ENCODE results near the gene ABHD6. TPM values are rescaled to one million over a fixed set of nuclear protein-coding genes. Genes with fewer than 3 reads are reported as not detected.

Gene ABHD6
- total and polyA plus RNA-seq, 2 donors: 5.4 to 7.6 TPM

GRCh38 chr3:58292866-58293265 is 55.3 kb downstream of the ABHD6 start:
- Histone ChIP-seq H3K4me3 (ENCODE audit: low read length in 2 of 2) (no peak overlapping the region), H3K27me3 (ENCODE audit: control insufficient read depth in 2 of 2, insufficient read depth in 1 of 2, low read length in 1 of 2) (no peaks in the 10 kb centered on the region), H3K4me1 (ENCODE audit: control insufficient read depth in 2 of 2, insufficient read depth in 2 of 2, low read length in 2 of 2) (peaks cover 0 to 2% of the 10 kb centered on the region in 2 donors), H3K36me3 (ENCODE audit: control insufficient read depth in 2 of 2, insufficient read depth in 2 of 2, low read length in 1 of 2) (peaks cover 0 to 3% of the 10 kb centered on the region in 2 donors), H3K9me3 (ENCODE audit: control insufficient read depth in 2 of 2, insufficient read depth in 1 of 2, low read length in 1 of 2) (no peaks in the 10 kb centered on the region), H3K27ac (ENCODE audit: low read depth in 1 of 2, low read length in 1 of 2) (no peak overlapping the region)
- 96% methylated on average over 10 of the region's 10 CpGs for WGBS
- no peak for DNase-seq (ENCODE audit: low read depth in 6 of 9, low spot score in 9 of 9)

- H3K4me3 ChIP-seq (ENCODE audit: low read length in 2 of 2): no peak overlapping the region
- no peak for DNase-seq (ENCODE audit: low read depth in 6 of 9, low spot score in 9 of 9)
- no peak overlapping the region for H3K27ac ChIP-seq (ENCODE audit: low read depth in 1 of 2, low read length in 1 of 2)
- H3K27me3 ChIP-seq (ENCODE audit: control insufficient read depth in 2 of 2, insufficient read depth in 1 of 2, low read length in 1 of 2): no peaks in the 10 kb centered on the region
- peaks cover 0 to 3% of the 10 kb centered on the region in 2 donors for H3K36me3 ChIP-seq (ENCODE audit: control insufficient read depth in 2 of 2, insufficient read depth in 2 of 2, low read length in 1 of 2)
- H3K4me1 ChIP-seq (ENCODE audit: control insufficient read depth in 2 of 2, insufficient read depth in 2 of 2, low read length in 2 of 2): peaks cover 0 to 2% of the 10 kb centered on the region in 2 donors
- 90% methylated on average over 9 of the region's 9 CpGs for WGBS
- no peaks in the 10 kb centered on the region for H3K9me3 ChIP-seq (ENCODE audit: control insufficient read depth in 2 of 2, insufficient read depth in 1 of 2, low read length in 1 of 2)
These were observed 55.9 kb downstream of the ABHD6 start for GRCh38 chr3:58293516-58293915.

- Histone ChIP-seq H3K4me1 (ENCODE audit: control insufficient read depth in 2 of 2, insufficient read depth in 2 of 2, low read length in 2 of 2) (peaks cover 0 to 2% of the 10 kb centered on the region in 2 donors), H3K9me3 (ENCODE audit: control insufficient read depth in 2 of 2, insufficient read depth in 1 of 2, low read length in 1 of 2) (peaks cover 0 to under 1% of the 10 kb centered on the region in 2 donors), H3K36me3 (ENCODE audit: control insufficient read depth in 2 of 2, insufficient read depth in 2 of 2, low read length in 1 of 2) (peaks cover 0 to 3% of the 10 kb centered on the region in 2 donors), H3K27me3 (ENCODE audit: control insufficient read depth in 2 of 2, insufficient read depth in 1 of 2, low read length in 1 of 2) (peaks cover 0 to 13% of the 10 kb centered on the region in 2 donors), H3K27ac (ENCODE audit: low read depth in 1 of 2, low read length in 1 of 2) (no peak overlapping the region), H3K4me3 (ENCODE audit: low read length in 2 of 2) (no peak overlapping the region)
- DNase-seq (ENCODE audit: low read depth in 6 of 9, low spot score in 9 of 9): no peak
- 88% methylated on average over 5 of the region's 5 CpGs for WGBS
These were observed 58.7 kb downstream of the ABHD6 start for GRCh38 chr3:58296269-58296668.

DNA sequence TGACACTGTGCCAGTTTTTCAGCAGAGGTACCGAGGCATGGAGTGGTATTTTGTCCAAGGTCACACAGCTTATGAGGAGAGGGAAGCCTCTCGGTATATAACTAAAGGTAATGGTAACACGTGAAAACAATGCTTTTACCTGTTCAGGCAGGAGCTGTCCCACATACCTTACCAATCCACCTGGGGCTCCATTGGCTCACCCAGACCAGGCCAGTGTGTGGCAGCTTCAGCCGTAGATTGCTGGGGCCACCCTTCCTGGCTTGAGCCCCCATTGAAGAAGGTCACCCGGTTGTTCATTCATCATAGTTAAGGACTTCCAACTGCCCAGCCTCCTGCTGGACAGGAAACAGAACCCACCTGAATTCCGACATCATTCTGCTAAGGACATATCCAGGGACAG is 59.3 kb downstream of the ABHD6 start:
- H3K9me3 ChIP-seq (ENCODE audit: control insufficient read depth in 2 of 2, insufficient read depth in 1 of 2, low read length in 1 of 2): peaks cover 1 to 5% of the 10 kb centered on the region in 2 donors
- H3K4me3 ChIP-seq (ENCODE audit: low read length in 2 of 2): no peak overlapping the region
- H3K27me3 ChIP-seq (ENCODE audit: control insufficient read depth in 2 of 2, insufficient read depth in 1 of 2, low read length in 1 of 2): peaks cover 0 to 15% of the 10 kb centered on the region in 2 donors
- H3K36me3 ChIP-seq (ENCODE audit: control insufficient read depth in 2 of 2, insufficient read depth in 2 of 2, low read length in 1 of 2): peaks cover 0 to 3% of the 10 kb centered on the region in 2 donors
- no peak for DNase-seq (ENCODE audit: low read depth in 6 of 9, low spot score in 9 of 9)
- no peak overlapping the region for H3K27ac ChIP-seq (ENCODE audit: low read depth in 1 of 2, low read length in 1 of 2)
- WGBS: 98% methylated on average over 6 of the region's 6 CpGs
- H3K4me1 ChIP-seq (ENCODE audit: control insufficient read depth in 2 of 2, insufficient read depth in 2 of 2, low read length in 2 of 2): peaks cover 0 to 2% of the 10 kb centered on the region in 2 donors

GRCh38 chr3:58298190-58298589 is 60.6 kb downstream of the ABHD6 start:
- no peak for DNase-seq (ENCODE audit: low read depth in 6 of 9, low spot score in 9 of 9)
- peaks cover 1 to 6% of the 10 kb centered on the region in 2 donors for H3K9me3 ChIP-seq (ENCODE audit: control insufficient read depth in 2 of 2, insufficient read depth in 1 of 2, low read length in 1 of 2)
- 80% methylated on average over 3 of the region's 3 CpGs for whole genome bisulfite sequencing

DNA sequence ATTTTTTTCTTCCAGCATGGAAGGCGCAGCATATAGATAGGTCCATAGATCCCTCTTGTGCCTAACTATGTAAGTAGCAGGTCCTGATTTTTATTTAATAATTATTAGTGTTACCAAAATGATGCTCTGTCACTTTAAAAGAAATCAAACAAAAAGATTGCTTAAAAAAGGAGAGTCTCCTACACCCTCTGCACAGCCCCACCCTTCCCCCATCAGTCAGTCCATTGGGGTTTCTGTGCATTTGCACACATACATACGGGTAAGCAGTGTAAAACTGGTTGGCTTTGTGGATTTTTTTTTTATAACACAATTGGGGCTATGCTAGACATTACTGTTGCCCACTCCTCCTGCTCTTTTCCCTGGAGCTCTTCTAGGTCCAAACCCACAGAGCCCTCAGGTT is 61.5 kb downstream of the ABHD6 start:
- H3K9me3 ChIP-seq (ENCODE audit: control insufficient read depth in 2 of 2, insufficient read depth in 1 of 2, low read length in 1 of 2): peaks cover 1 to 6% of the 10 kb centered on the region in 2 donors
- DNase-seq (ENCODE audit: low read depth in 6 of 9, low spot score in 9 of 9): no peak
- peaks cover 0 to under 1% of the 10 kb centered on the region in 2 donors for H3K36me3 ChIP-seq (ENCODE audit: control insufficient read depth in 2 of 2, insufficient read depth in 2 of 2, low read length in 1 of 2)
- no peak overlapping the region for H3K4me3 ChIP-seq (ENCODE audit: low read length in 2 of 2)
- peaks cover 0 to 15% of the 10 kb centered on the region in 2 donors for H3K27me3 ChIP-seq (ENCODE audit: control insufficient read depth in 2 of 2, insufficient read depth in 1 of 2, low read length in 1 of 2)
- peaks cover 0 to 2% of the 10 kb centered on the region in 2 donors for H3K4me1 ChIP-seq (ENCODE audit: control insufficient read depth in 2 of 2, insufficient read depth in 2 of 2, low read length in 2 of 2)
- no peak overlapping the region for H3K27ac ChIP-seq (ENCODE audit: low read depth in 1 of 2, low read length in 1 of 2)
- 86% methylated on average over 2 of the region's 2 CpGs for WGBS

More at GRCh38 chr3:58298190-58298589, 60.6 kb downstream of the ABHD6 start:
- H3K27me3 ChIP-seq (ENCODE audit: control insufficient read depth in 2 of 2, insufficient read depth in 1 of 2, low read length in 1 of 2): peaks cover 0 to 15% of the 10 kb centered on the region in 2 donors
- peaks cover 0 to 2% of the 10 kb centered on the region in 2 donors for H3K4me1 ChIP-seq (ENCODE audit: control insufficient read depth in 2 of 2, insufficient read depth in 2 of 2, low read length in 2 of 2)
- H3K4me3 ChIP-seq (ENCODE audit: low read length in 2 of 2): no peak overlapping the region
- H3K36me3 ChIP-seq (ENCODE audit: control insufficient read depth in 2 of 2, insufficient read depth in 2 of 2, low read length in 1 of 2): peaks cover 0 to 3% of the 10 kb centered on the region in 2 donors
- H3K27ac ChIP-seq (ENCODE audit: low read depth in 1 of 2, low read length in 1 of 2): no peak overlapping the region

DNA sequence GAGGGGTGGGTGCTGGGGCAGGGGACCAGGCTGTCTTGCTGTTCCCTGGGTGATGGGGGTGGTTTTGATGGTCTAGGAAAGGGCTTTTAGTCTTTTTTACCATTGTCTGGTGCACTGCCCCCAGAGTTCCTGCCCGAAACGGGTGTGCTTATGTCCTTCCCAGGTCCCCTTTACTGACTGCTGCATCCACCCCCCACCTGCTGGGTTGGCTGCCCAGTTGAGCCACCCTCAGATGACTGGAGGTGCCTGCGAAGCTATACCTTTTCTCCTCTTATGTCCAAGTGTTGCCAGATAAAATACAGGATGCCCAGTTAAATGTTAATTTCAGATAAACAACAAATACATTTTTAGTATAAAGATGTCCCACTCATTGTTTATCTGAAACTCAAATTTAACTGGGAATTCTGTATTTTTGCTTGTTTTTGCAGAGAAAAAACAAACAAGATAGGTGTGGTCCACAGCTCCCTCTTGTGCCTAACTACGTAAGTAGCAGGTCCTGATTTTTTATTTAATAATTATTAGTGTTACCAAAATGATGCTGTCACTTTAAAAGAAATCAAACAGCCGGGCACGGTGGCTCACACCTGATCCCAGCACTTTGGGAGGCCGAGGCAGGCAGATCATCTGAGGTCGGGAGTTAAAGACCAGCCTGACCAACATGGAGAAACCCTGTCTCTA is 62.4 kb downstream of the ABHD6 start:
- Histone ChIP-seq H3K36me3 (ENCODE audit: control insufficient read depth in 2 of 2, insufficient read depth in 2 of 2, low read length in 1 of 2) (no peaks in the 10 kb centered on the region), H3K4me1 (ENCODE audit: control insufficient read depth in 2 of 2, insufficient read depth in 2 of 2, low read length in 2 of 2) (peaks cover 0 to 2% of the 10 kb centered on the region in 2 donors), H3K27ac (ENCODE audit: low read depth in 1 of 2, low read length in 1 of 2) (no peak overlapping the region), H3K9me3 (ENCODE audit: control insufficient read depth in 2 of 2, insufficient read depth in 1 of 2, low read length in 1 of 2) (peaks cover 1 to 6% of the 10 kb centered on the region in 2 donors), H3K27me3 (ENCODE audit: control insufficient read depth in 2 of 2, insufficient read depth in 1 of 2, low read length in 1 of 2) (peaks cover 0 to 15% of the 10 kb centered on the region in 2 donors), H3K4me3 (ENCODE audit: low read length in 2 of 2) (no peak overlapping the region)
- no peak for DNase-seq (ENCODE audit: low read depth in 6 of 9, low spot score in 9 of 9)
- 22% methylated on average over 8 of the region's 8 CpGs for WGBS

DNA sequence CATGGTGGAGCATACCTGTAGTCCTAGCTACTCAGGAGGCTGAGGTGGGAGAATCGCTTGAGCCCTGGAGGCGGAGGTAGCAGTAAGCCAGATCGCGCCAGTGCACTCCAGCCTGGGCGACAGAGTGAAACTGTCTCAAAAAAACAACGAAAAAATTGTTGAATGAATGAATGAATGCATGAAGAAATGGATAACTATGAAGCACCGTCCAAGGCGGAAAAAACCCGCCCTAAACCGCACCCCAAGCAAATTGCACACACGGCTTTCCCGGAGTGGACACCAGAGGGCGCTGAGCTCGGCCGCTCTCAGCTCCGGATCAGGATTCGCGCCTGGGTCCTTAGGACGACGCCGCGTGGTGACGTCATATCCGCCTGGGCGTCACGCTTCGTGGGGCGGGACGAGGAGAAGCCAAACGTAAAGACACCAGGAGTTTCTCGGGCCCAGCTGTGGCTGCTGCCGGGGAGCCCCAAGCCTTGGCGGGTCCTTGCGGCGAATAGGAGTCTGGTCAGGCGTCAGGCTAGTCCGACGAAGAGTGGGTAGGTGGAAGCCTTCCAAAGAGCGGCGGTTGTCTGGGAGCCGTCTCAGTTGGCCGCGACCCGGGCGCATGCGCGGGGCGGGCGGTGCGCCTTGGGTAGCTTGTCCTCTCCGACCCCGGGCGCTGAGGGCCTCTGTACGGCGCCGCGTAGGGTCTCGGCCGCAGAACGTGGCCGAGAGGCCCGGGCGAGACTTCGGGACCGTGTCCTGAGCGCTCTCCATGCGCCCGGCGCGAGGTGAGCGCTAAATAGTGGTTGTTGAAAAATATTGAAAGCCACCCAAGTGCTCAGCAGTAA is 68.5 kb downstream of the ABHD6 start, which contains the start of the genes HTD2 and RPP14:
Gene HTD2 (plus strand): TSS at position 639 of the 830 bp plus-strand sequence. CDS start 11,094 bp downstream, outside the sequence.
Gene RPP14 (plus strand): TSS at position 364 of the 830 bp plus-strand sequence. CDS start 4,085 bp downstream, outside the sequence.
- Histone ChIP-seq H3K27me3 (ENCODE audit: control insufficient read depth in 2 of 2, insufficient read depth in 1 of 2, low read length in 1 of 2) (peaks cover 0 to 4% of the 10 kb centered on the region in 2 donors), H3K36me3 (ENCODE audit: control insufficient read depth in 2 of 2, insufficient read depth in 2 of 2, low read length in 1 of 2) (peaks cover 8 to 15% of the 10 kb centered on the region in 2 donors), H3K4me3 (ENCODE audit: low read length in 2 of 2) (peak within 1 kb of the TSS; percentile 71 to 75), H3K27ac (ENCODE audit: low read depth in 1 of 2, low read length in 1 of 2) (peak within 1 kb of the TSS; percentile 93 to 97), H3K9me3 (ENCODE audit: control insufficient read depth in 2 of 2, insufficient read depth in 1 of 2, low read length in 1 of 2) (peaks cover 1 to 6% of the 10 kb centered on the region in 2 donors), H3K4me1 (ENCODE audit: control insufficient read depth in 2 of 2, insufficient read depth in 2 of 2, low read length in 2 of 2) (peaks cover 6 to 21% of the 10 kb centered on the region in 2 donors)
- DNase-seq (ENCODE audit: low read depth in 6 of 9, low spot score in 9 of 9): peak; percentile 97 to 100 (median 98)
- 5% methylated on average over 71 of the region's 71 CpGs for WGBS

All from thymus (tissue), 11 donors.